Measurements from ENCODE around the gene FGF12.
"Not testable (repeated sequence)": the region's sequence is repeated elsewhere in the genome, so short reads cannot be mapped to it uniquely, and the experiment has no call there.

The FGF12 gene

DNA sequence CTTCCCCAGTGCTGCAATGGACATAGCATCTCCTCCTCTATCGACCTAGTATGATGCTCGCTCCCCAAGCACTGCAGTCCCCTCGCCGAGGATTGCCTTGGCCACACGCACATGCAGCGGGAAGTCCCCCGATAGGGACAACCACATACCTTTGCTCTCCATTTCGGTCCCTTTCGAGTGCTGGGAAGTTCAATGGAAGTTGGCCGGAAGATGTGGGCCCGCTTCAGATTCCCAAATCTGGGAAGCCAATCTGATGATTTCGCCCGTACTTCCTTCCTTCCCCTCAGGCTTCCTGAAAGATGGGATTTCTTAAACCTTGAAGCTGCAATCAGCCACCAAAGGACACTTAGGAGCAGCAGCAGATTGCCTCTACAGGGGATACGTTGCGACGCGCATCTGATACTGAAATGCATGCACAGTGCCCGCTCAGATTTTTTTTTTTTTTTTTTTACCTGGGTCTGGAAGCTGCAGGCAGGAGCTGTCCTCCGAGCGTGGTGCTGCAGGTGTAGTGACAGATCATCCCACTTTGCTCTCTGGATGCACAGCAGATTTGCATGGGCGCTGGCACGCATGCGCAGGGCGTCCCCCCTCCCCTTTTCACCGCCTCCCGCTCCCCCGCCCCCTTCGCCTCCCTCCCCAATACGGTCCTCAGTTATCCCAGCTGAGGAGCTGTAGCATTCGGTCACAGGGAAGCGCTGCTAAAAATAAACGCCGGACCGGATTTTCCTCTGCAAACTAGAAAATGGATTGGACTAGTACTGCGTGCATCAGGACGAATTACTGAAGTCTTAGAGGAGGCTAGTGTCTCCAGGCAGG lies at the start of gene FGF12:
FGF12 (minus strand) TSS at position 510 of the 816 bp plus-strand sequence.
- DNase-seq = no peak

DNA sequence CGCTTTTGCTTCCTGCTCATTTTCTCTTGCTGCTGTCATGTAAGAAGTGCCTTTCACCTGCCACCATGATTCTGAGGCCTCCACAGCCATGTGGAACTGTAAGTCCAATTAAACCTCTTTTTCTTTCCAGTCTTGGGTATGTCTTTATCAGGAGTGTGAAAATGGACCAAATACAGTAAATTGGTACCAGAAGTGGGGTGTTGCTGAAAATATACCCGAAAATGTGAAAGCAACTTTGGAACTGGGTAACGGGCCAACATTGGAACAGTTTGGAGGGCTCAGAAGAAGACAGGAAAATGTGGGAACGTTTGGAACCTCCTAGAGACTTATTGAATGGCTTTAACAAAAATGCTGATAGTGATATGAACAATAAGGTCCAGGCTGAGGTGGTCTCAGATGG lies 47.0 kb upstream of the FGF12 start:
- DNase-seq = not testable (repeated sequence)

DNA sequence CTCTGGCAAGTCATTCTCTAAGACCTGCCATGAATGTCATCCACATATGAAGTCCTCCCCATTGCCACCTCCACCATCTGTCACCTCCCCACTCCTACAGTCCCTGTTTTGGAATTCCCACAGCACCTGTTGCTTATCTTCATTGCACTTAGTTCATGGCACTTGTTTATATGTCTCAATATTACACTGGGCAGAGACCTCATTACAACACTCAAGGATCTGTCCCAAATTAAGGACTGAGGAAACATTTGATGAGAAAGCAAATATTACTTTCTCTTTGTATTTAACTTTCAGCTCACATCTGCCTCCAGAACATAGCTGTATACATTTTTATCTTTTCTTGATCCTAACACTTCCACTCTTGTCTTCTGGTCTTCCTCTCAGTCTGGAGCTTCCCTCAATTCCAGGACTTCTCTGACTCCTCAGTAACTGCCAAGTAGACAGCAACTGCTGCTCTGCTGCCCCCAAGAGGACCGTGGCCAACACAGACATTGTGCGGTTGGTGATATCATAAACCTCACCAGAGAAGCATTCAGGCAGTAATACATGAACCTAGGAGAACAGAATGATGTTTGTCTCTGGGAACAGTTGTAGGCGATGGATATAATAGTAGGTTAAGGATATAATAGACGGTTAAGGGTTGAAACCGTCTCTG lies 45.0 kb upstream of the FGF12 start:
- peak in 1 of 2 experiments; percentile 17 for DNase-seq

GRCh38 chr3:192758654-192759053 lies 31.3 kb upstream of the FGF12 start:
- DNase-seq = no peak

DNA sequence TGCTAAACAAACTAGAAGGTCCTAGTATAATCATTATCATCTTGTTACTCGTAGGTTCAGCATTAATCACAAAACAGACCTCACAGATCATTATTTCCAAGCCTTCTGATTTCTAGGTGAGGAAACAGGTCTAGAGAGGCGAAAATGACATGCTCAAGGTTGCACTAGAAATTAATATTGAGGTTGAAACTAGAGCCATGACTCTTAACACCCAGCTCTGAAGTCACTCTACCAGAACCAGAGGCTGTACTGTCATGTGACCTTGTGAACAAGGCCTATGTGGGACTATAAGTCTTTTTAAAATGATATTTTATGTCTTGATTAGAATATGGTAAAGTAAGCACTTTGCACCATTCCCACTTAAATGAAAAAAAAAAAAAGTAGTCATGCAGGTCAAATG lies 23.8 kb upstream of the FGF12 start:
- no peak for DNase-seq

GRCh38 chr3:192750201-192750600 lies 22.9 kb upstream of the FGF12 start:
- DNase-seq = no peak

- DNase-seq = no peak
Measured at GRCh38 chr3:192747746-192748145, 20.4 kb upstream of the FGF12 start.

DNA sequence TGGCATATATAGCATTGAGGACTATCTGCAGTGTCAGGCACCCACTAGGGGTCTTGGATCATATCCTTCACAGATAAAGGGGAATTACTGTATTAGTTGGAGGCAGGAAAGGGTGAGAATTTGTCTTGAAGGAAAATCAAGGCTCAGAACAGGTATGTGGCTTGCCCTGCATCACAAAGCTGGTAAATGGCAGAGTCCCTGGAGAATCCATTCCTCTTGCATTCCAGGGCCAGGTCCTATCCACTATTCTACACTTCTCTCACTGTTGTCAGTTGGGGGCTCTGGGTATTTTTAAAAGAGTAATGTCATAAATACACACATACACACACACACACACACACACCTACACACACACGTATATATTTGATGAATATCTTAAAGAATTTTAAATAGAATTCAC lies 19.8 kb upstream of the FGF12 start:
- no peak for DNase-seq

DNA sequence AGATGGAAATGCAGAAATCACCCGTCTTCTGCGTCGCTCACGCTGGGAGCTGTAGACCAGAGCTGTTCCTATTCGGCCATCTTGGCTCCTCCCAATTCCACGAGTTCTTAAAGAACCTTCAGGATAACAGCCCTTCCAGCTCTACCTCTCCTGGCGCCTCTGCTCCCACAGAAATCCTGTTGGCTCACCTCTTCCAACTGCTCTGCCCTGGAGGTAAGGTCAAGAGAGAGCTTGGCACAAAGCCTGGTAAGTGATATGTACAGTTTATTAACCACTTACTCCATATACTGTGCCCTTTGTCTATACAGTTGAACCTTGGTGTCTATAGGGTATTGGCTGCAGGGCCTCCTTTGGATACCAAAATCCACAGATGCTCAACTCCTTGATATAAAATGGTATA lies 17.8 kb upstream of the FGF12 start:
- DNase-seq = no peak

GRCh38 chr3:192744604-192745003 lies 17.3 kb upstream of the FGF12 start:
- DNase-seq = not testable (repeated sequence)

DNA sequence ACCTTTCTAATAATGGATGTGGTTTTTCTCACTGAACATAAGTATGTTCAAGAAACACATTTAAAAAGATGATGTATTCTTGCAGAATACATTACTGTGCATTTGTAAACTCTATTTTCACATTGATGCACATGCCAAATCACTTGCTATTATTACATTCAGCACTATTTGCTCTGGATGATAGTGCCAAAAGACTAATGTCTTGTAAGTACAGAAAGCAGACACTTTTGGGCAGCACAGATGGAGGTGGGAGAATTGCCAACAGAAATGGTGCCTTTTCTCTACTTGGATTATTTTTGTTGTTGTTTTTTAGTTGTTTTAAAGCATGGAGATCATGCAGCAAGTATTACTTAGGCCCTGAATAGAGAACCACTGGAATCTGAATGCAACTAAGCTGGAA lies 10.2 kb upstream of the FGF12 start:
- DNase-seq = no peak

- DNase-seq = no peak
Measured at GRCh38 chr3:192731233-192731632, 3.9 kb upstream of the FGF12 start.

DNA sequence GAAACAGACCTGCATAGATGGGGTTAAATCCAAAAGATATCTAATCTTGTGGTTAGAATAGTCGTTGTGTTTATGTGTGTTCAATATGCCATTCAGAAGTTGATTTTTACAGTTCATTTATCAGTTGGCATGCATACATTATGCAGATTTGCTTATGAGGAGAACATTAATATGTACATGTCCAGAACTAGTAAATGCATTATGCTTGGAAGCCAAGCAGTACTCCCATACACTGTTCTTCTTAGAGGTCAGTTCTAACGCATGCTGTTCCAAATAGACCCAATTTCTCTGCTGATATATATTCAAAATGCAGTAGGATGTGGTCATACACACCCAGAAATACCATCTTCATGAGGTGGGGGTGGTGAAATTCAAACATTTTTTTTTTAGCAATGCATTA lies 956 bp downstream of the FGF12 start:
- no peak for DNase-seq

GRCh38 chr3:192719964-192720363 lies 7.4 kb downstream of the FGF12 start:
- no peak for DNase-seq

GRCh38 chr3:192718156-192718555 lies 9.2 kb downstream of the FGF12 start:
- DNase-seq = no peak

DNA sequence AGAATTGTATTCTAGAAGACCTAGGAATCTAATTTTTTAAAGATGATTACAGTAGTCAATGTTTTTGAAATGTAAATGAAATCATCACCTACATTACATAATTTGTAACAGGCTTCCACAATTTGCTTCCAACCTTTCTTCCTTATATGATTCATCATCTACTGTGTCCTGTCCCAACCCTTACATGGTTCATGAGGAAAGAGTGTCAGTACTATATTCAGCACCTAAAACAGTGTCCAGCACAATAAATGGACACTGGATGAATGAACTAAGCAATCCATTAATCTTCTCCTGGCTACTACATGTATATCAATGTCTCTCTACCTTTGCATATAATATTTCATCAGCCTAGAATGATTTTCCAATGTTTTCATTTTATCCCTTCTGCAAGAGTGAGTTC lies 12.2 kb downstream of the FGF12 start:
- no peak for DNase-seq

DNA sequence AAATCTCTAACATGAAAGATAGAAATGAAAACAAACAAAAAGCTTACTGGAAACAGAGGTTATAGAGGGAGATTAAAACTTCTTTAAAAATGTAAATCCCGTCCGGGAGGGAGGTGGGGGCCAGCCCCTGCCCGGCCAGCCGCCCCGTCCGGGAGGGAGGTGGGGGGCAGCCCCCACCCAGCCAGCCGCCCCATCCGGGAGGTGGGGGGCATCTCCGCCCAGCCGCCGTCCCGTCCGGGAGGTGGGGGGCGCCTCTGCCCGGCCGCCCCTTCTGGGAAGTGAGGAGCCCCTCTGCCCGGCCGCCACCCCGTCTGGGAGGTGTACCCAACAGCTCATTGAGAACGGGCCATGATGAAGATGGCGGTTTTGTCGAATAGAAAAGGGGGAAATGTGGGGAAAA lies 16.2 kb downstream of the FGF12 start:
- DNase-seq = not testable (repeated sequence)

DNA sequence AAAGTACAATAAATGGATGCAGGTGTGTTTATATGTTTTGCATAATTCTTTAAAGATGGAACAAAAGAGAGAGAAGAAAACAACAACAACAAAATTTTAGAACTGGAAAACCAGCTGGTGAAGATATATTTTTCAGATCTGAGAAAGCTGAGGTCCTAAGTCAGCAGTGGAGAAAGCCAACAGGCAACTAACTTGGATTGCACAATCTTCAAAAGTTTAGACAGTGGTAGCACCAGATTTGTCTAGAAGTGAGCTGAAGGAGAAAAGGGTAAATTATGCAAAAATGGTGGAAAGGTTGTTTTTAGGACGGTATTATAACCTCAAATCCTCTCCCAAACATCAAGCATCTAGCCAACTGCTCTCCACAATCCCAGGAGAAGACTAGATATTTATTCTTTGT lies 17.0 kb downstream of the FGF12 start:
- no peak for DNase-seq

DNA sequence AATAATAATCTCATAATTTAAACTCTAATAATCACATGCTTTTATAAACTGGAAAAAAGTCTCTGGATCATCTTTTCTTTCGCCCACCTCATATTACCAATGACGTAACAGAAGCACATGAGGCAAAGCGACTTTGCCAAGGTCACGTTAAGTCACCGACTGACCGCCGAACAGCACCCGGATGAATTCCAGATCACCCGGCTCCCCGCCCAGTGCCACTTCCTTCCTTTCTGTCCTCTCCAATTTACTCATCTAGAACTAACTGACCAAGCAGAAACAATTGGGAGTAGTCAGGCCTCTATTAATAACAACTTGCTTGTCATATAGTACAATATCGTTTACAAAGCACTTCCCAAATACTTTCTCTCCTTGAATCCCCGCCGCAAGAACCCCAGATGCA lies 21.1 kb downstream of the FGF12 start:
- no peak for DNase-seq

DNA sequence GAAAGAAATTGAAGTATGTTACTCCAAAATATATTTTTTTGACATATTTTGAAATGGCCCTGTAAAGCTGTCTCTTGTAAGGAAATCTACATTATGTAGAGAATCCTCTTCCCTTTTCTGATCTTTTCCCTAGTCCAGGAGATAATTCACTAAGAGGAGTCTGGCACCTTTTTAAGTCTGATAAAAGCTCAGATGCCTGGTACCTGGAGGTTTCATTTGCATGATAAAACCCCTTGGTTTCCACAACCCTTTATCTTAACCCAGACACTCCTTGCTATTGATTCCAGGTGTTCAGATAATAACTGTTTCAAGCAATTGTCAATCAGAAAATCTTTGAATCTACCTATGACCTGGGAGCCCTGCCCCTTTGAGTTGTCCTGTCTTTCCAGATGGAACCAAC lies 26.5 kb downstream of the FGF12 start:
- DNase-seq = no peak

DNA sequence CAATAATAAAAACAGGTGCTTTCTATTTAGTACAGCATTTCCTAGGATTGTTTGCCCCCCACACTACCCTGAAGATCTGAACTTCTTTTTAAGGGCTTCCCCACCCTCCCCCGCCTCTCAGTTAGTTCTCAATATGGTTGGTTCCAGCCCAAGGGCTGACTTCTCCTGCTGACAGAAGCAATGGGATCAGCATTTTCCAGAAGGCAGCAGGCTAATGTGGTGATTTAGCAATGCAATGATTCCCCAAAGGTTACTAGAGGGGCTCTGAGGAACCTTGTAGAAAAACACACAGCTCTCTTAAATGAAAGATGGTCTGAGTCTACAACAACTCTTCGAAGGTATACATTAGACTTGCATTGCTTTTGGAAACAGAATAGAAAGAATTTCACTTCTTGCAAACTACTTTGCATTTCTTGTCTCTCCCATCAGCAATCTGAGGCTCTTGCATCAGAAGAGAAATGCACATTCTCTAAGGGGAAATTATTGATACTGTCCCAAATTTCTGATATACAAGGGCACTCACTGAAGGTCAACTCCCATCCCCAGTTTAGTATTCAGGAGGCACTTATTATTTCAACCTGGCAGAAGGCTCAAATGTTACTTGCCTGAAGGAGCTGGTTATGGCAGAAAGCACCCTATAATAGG lies 30.3 kb downstream of the FGF12 start:
- no peak for DNase-seq

DNA sequence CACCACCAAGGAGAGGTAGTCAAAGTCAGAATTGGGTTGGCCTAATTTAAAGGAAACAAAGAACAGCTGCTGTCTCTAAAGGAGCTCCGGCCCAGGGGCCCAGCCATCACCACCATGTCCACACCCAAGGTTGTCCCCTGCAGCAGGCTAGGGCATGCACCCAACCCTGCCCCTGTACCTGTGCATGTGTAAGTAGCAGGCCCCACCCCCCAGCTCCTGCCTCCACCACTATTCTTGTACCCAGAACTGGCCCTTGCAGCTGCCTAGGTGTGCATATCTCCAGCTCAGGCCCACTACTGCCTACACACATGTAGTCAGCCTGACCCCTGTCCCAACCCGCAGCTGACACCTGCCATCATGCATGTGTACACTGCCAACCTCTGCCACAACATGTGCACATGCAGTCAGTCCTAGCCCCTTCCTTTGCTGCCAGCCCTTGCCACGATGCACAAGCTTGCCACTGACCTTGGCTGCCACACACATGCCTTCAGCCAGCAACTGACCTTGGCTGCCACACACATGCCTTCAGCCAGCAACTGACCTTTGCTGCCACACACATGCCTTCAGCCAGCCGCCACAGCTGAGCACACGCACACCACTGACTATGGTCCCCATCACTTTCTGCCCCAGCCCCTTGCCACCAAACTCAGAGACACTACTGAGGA lies 39.7 kb downstream of the FGF12 start:
- no peak for DNase-seq

GRCh38 chr3:192685801-192686200 lies 41.5 kb downstream of the FGF12 start:
- no peak for DNase-seq

DNA sequence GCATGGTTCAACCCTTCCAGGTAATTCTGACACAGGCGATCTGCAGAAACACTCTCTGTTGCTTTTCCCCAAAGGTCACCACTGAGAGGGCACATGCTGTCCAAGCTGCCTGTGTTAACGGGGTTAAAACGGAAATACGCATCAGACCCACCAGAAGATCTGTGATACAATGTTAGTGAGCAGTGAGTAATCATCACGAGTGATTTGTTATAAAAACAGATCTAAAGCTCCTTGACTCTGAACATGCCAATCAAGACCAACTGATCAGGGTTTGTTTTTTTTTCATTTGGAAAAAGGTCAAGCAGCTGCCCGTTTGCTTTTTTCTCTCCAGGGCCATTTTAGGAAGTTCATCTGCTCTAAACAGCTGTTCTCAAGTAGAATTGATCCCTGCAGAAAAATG lies 43.2 kb downstream of the FGF12 start:
- no peak for DNase-seq
